CD4-positive, CD25-positive, alpha-beta regulatory T cell (primary cell): ENCODE data around the gene HDAC4. TPM values are rescaled to one million over a fixed set of nuclear protein-coding genes. Genes with fewer than 3 reads are reported as not detected.

Source experiments
- ATAC-seq, 2 donors: fragments of 150-1000 bp; cut with Tn5 transposase; one replicate each; pipeline ENCODE4 v1.10.0; 2021; ENCODE audit warnings: low read depth in 2 of 2, moderate number of reproducible peaks in 2 of 2, moderate library complexity in 1 of 2
- DNase-seq, 3 donors: peaks; one replicate each; pipeline versions ENCODE4 v3.0.0 to v3.0.0-alpha.2; 2012 to 2022; ENCODE audit warnings: mixed read lengths in 1 of 3
- H3K27ac ChIP-seq: one replicate; pipeline ENCODE4 v1.7.0; 2013; ENCODE audit warnings: mild to moderate bottlenecking, low read length; ENCODE audit not compliant: insufficient read depth, poor library complexity, severe bottlenecking
- H3K27me3 ChIP-seq: one replicate; pipeline ENCODE4 v1.7.0; 2013; ENCODE audit warnings: low read length; ENCODE audit not compliant: control insufficient read depth, insufficient read depth
- H3K36me3 ChIP-seq: one replicate; pipeline ENCODE4 v1.7.0; 2013; ENCODE audit warnings: mild to moderate bottlenecking, low read length, moderate library complexity; ENCODE audit not compliant: control insufficient read depth, insufficient read depth
- H3K4me1 ChIP-seq: 2 replicates; pipeline ENCODE4 v1.7.0; 2013; ENCODE audit warnings: mild to moderate bottlenecking, low read length; ENCODE audit not compliant: insufficient read depth, control insufficient read depth, poor library complexity, severe bottlenecking
- H3K4me3 ChIP-seq: one replicate; pipeline ENCODE4 v1.7.0; 2013; ENCODE audit warnings: low read depth, mild to moderate bottlenecking, low read length, moderate library complexity
- H3K9me3 ChIP-seq, 2 experiments: 1 replicate in 1 of 2; 2 replicates in 1 of 2; pipeline ENCODE4 v1.7.0; 2013; ENCODE audit warnings: low read length in 2 of 2, mild to moderate bottlenecking in 1 of 2, moderate library complexity in 1 of 2; ENCODE audit not compliant: control insufficient read depth in 2 of 2
- H3K27ac Mint-ChIP-seq, 3 donors: one replicate each; pipeline ENCODE4 v1.8.0; 2020 to 2022; ENCODE audit warnings: mild to moderate bottlenecking in 3 of 3, mixed read lengths in 3 of 3, moderate library complexity in 2 of 3
- H3K27me3 Mint-ChIP-seq: one replicate; pipeline ENCODE4 v1.8.0; 2022; ENCODE audit warnings: mild to moderate bottlenecking, mixed read lengths
- H3K36me3 Mint-ChIP-seq: one replicate; pipeline ENCODE4 v1.8.0; 2020; ENCODE audit warnings: mixed read lengths
- H3K4me1 Mint-ChIP-seq, 4 donors: one replicate each; pipeline ENCODE4 v1.8.0; 2020 to 2022; ENCODE audit warnings: mixed read lengths in 4 of 4, mild to moderate bottlenecking in 1 of 4
- H3K4me3 Mint-ChIP-seq, 4 donors: one replicate each; pipeline ENCODE4 v1.8.0; 2020 to 2022; ENCODE audit warnings: mild to moderate bottlenecking in 4 of 4, mixed read lengths in 4 of 4, moderate library complexity in 3 of 4
- H3K9me3 Mint-ChIP-seq, 7 donors: one replicate each; pipeline ENCODE4 v1.8.0; 2020 to 2022; ENCODE audit warnings: mixed read lengths in 7 of 7, mild to moderate bottlenecking in 3 of 7, moderate library complexity in 2 of 7
- polyA plus RNA-seq, 4 donors: library from polyadenylated mRNA; unstranded; fragments of 300-500 nt; fragmentation: Illumina TruSeq; gene quantifications; one replicate each; pipeline ENCODE4 v1.2.3, GENCODE V29; 2021
- total RNA-seq: library from RNA; stranded (reverse); gene quantifications from one replicate; pipeline ENCODE4 v1.2.3, GENCODE V29; 2022

HDAC4 gene
- total and polyA plus RNA-seq, 5 donors from 2014 or later: 6.5 to 118 (median 8.6) TPM

GRCh38 chr2:239351687-239352086 is 49.1 kb downstream of the HDAC4 start:
- H3K4me3 Mint-ChIP-seq: no peak overlapping the region
- Histone ChIP-seq H3K36me3 (no peaks in the 10 kb centered on the region), H3K4me1 (no peaks in the 10 kb centered on the region), H3K27ac (no peak overlapping the region), H3K27me3 (no peaks in the 10 kb centered on the region), H3K4me3 (no peak overlapping the region), H3K9me3 (peaks cover 10 to 11% of the 10 kb centered on the region in 2 experiments)
- DNase-seq (no peak), ATAC-seq (no peak)
- no peaks in the 10 kb centered on the region for H3K27me3 Mint-ChIP-seq
- H3K9me3 Mint-ChIP-seq: peaks cover 0 to 11% (median 2%) of the 10 kb centered on the region in 7 donors
- H3K36me3 Mint-ChIP-seq: peaks cover 46% of the 10 kb centered on the region
- peaks cover 7 to 18% (median 12%) of the 10 kb centered on the region in 4 donors for H3K4me1 Mint-ChIP-seq
- peak overlapping the region in 2 of 3 donors; percentile 42 to 84 for H3K27ac Mint-ChIP-seq

DNA sequence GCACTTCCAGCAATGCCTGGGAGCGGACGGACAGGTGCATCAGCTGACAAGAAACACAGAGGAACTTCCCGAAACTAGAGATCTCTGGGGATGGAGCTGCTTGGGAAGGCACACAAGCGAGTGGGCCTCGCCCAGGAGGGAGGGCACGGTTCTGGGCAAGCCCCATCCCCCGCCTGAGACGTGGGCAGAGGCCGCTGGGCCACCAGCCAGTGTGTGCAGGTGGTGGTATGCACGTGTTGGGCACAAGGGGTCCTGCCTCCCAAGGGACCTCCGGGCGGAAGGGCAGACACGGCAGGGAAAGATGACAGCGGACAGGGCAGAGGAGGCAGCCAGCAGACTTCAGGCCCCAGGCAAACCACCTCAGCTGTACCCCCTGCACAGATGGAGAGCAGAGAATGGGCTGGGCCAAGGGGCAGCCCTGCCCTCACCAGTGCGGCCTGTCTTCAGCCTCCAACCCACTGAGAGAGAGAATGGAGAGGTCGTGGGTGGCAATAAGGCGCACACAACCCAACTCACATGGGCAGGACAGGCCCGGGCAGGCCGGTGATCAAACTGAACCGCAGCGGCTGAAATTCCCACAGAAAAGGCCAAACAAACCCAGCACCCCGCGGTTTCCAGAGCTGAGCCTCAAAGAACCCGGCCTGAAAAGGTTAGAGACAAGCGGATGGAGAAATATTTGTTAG is 51.2 kb downstream of the HDAC4 start:
- Histone ChIP-seq H3K36me3 (no peaks in the 10 kb centered on the region), H3K4me1 (peaks cover 7% of the 10 kb centered on the region), H3K9me3 (peaks cover 0 to 2% of the 10 kb centered on the region in 2 experiments), H3K4me3 (no peak overlapping the region), H3K27ac (no peak overlapping the region), H3K27me3 (no peaks in the 10 kb centered on the region)
- Mint-ChIP-seq H3K27me3 (no peaks in the 10 kb centered on the region), H3K9me3 (peaks cover 0 to 2% (median 0%) of the 10 kb centered on the region in 7 donors), H3K27ac (peak overlapping the region in 1 of 3 donors; percentile 40), H3K4me3 (no peak overlapping the region), H3K4me1 (peaks cover 7 to 13% (median 10%) of the 10 kb centered on the region in 4 donors), H3K36me3 (peaks cover 37% of the 10 kb centered on the region)
- no peak for ATAC-seq
- DNase-seq: no peak

- Histone ChIP-seq H3K9me3 (no peaks in the 10 kb centered on the region), H3K36me3 (no peaks in the 10 kb centered on the region), H3K4me3 (no peak overlapping the region), H3K27me3 (no peaks in the 10 kb centered on the region), H3K27ac (no peak overlapping the region), H3K4me1 (peaks cover 7% of the 10 kb centered on the region)
- Mint-ChIP-seq H3K4me1 (peaks cover 7 to 16% (median 12%) of the 10 kb centered on the region in 4 donors), H3K4me3 (no peak overlapping the region), H3K36me3 (peaks cover 43% of the 10 kb centered on the region), H3K9me3 (no peaks in the 10 kb centered on the region), H3K27ac (peak overlapping the region in 1 of 3 donors; percentile 40), H3K27me3 (no peaks in the 10 kb centered on the region)
- ATAC-seq (no peak), DNase-seq (no peak)
These were observed 52.0 kb downstream of the HDAC4 start for GRCh38 chr2:239348563-239349452.

DNA sequence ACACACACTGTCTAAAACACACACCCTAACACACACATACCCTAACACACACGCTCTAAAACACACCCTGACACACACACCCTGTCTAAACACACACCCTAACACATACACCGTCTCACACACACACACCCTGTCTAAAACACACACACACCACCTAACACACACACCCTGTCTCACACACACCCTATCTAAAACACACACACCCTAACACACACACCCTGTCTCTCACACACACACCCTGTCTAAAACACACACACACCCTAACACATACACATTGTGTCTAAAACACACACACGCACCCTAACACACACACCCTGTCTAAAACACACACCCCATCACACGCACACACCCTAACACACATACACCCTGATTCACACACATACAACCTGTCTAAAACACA is 54.1 kb downstream of the HDAC4 start:
- no peaks in the 10 kb centered on the region for H3K27me3 ChIP-seq
- DNase-seq: no peak
- peaks cover 10 to 16% (median 12%) of the 10 kb centered on the region in 4 donors for H3K4me1 Mint-ChIP-seq

GRCh38 chr2:239345251-239345650 is 55.6 kb downstream of the HDAC4 start:
- Mint-ChIP-seq H3K4me3 (no peak overlapping the region), H3K36me3 (peaks cover 30% of the 10 kb centered on the region), H3K4me1 (peaks cover 10 to 20% (median 17%) of the 10 kb centered on the region in 4 donors), H3K9me3 (peaks cover 0 to 2% (median 0%) of the 10 kb centered on the region in 7 donors), H3K27me3 (no peaks in the 10 kb centered on the region), H3K27ac (no peak overlapping the region)
- peaks cover 7% of the 10 kb centered on the region for H3K4me1 ChIP-seq
- no peaks in the 10 kb centered on the region for H3K27me3 ChIP-seq
- no peak overlapping the region for H3K27ac ChIP-seq
- no peaks in the 10 kb centered on the region for H3K9me3 ChIP-seq
- no peak for DNase-seq
- no peaks in the 10 kb centered on the region for H3K36me3 ChIP-seq
- ATAC-seq: no peak
- H3K4me3 ChIP-seq: no peak overlapping the region

More for the DNA sequence above, 54.1 kb downstream of the HDAC4 start:
- H3K36me3 ChIP-seq: no peaks in the 10 kb centered on the region
- Mint-ChIP-seq H3K9me3 (peaks cover 0 to 2% (median 0%) of the 10 kb centered on the region in 7 donors), H3K27me3 (no peaks in the 10 kb centered on the region), H3K27ac (no peak overlapping the region), H3K4me3 (no peak overlapping the region), H3K36me3 (peaks cover 40% of the 10 kb centered on the region)
- peaks cover 7% of the 10 kb centered on the region for H3K4me1 ChIP-seq
- no peak overlapping the region for H3K27ac ChIP-seq
- H3K9me3 ChIP-seq: no peaks in the 10 kb centered on the region
- no peak overlapping the region for H3K4me3 ChIP-seq
- ATAC-seq: no peak

- H3K27ac ChIP-seq: no peak overlapping the region
- ATAC-seq: no peak
These were observed 56.0 kb downstream of the HDAC4 start for GRCh38 chr2:239344857-239345216.

GRCh38 chr2:239343946-239344856 is 56.6 kb downstream of the HDAC4 start:
- Histone ChIP-seq H3K36me3 (no peaks in the 10 kb centered on the region), H3K4me3 (no peak overlapping the region), H3K27me3 (no peaks in the 10 kb centered on the region), H3K4me1 (peaks cover 16% of the 10 kb centered on the region), H3K9me3 (no peaks in the 10 kb centered on the region), H3K27ac (no peak overlapping the region)
- peaks cover 18 to 29% (median 24%) of the 10 kb centered on the region in 4 donors for H3K4me1 Mint-ChIP-seq
- H3K27ac Mint-ChIP-seq: peak overlapping the region in 2 of 3 donors; percentile 33 to 78
- no peak overlapping the region for H3K4me3 Mint-ChIP-seq
- peaks cover 0 to 2% (median 0%) of the 10 kb centered on the region in 7 donors for H3K9me3 Mint-ChIP-seq
- DNase-seq: no peak
- no peaks in the 10 kb centered on the region for H3K27me3 Mint-ChIP-seq
- H3K36me3 Mint-ChIP-seq: peaks cover 23% of the 10 kb centered on the region
- no peak for ATAC-seq

More at GRCh38 chr2:239344857-239345216, 56.0 kb downstream of the HDAC4 start:
- Mint-ChIP-seq H3K27me3 (no peaks in the 10 kb centered on the region), H3K36me3 (peaks cover 29% of the 10 kb centered on the region), H3K9me3 (peaks cover 0 to 2% (median 0%) of the 10 kb centered on the region in 7 donors), H3K4me3 (no peak overlapping the region), H3K4me1 (peaks cover 14 to 24% (median 20%) of the 10 kb centered on the region in 4 donors), H3K27ac (peak overlapping the region in 1 of 3 donors; percentile 53)
- Histone ChIP-seq H3K4me3 (no peak overlapping the region), H3K36me3 (no peaks in the 10 kb centered on the region), H3K9me3 (no peaks in the 10 kb centered on the region), H3K4me1 (peaks cover 9% of the 10 kb centered on the region), H3K27me3 (no peaks in the 10 kb centered on the region)
- DNase-seq: no peak
